H9 (cell line): ENCODE measurements around the gene PCARE. TPM values are rescaled to one million over a fixed set of nuclear protein-coding genes. Genes with fewer than 3 reads are reported as not detected.

Source experiments
- DNase-seq: peaks from one replicate; pipeline ENCODE4 v3.0.0-alpha.2; 2017
- H2AFZ ChIP-seq: one replicate; pipeline ENCODE4 v1.6.1; 2013; ENCODE audit warnings: mild to moderate bottlenecking, low read length, control low read depth, moderate library complexity
- H2AK5ac ChIP-seq: 2 replicates; pipeline ENCODE4 v1.6.1; 2013; ENCODE audit warnings: low read length, control low read depth, mixed read lengths; ENCODE audit not compliant: insufficient read length
- H2BK120ac ChIP-seq: one replicate; pipeline ENCODE4 v1.6.1; 2013; ENCODE audit warnings: low read depth, mild to moderate bottlenecking, low read length, control low read depth, inconsistent platforms; ENCODE audit not compliant: poor library complexity, severe bottlenecking
- H2BK12ac ChIP-seq: 2 replicates; pipeline ENCODE4 v1.6.1; 2013; ENCODE audit warnings: low read length, control low read depth, mixed read lengths, low read depth; ENCODE audit not compliant: insufficient read length
- H2BK15ac ChIP-seq: 2 replicates; pipeline ENCODE4 v1.6.1; 2013; ENCODE audit warnings: low read depth, low read length, control low read depth
- H2BK20ac ChIP-seq: one replicate; pipeline ENCODE4 v1.6.1; 2013; ENCODE audit warnings: low read depth, mild to moderate bottlenecking, low read length, control low read depth, inconsistent platforms; ENCODE audit not compliant: poor library complexity, severe bottlenecking
- H2BK5ac ChIP-seq: 2 replicates; pipeline ENCODE4 v1.6.1; 2013; ENCODE audit warnings: low read length, control low read depth, mixed read lengths; ENCODE audit not compliant: insufficient read length
- H3K14ac ChIP-seq: 2 replicates; pipeline ENCODE4 v1.6.1; 2013; ENCODE audit warnings: low read length, control low read depth; ENCODE audit not compliant: insufficient read depth
- H3K18ac ChIP-seq: 2 replicates; pipeline ENCODE4 v1.6.1; 2013; ENCODE audit warnings: low read depth, mild to moderate bottlenecking, mixed read lengths, low read length, control low read depth; ENCODE audit not compliant: insufficient read length
- H3K23ac ChIP-seq: 2 replicates; pipeline ENCODE4 v1.6.1; 2013; ENCODE audit warnings: low read length, control low read depth, mixed read lengths, low read depth; ENCODE audit not compliant: insufficient read length
- H3K23me2 ChIP-seq: 2 replicates; pipeline ENCODE4 v1.6.1; 2013; ENCODE audit warnings: low read depth, mild to moderate bottlenecking, mixed read lengths, low read length, control low read depth; ENCODE audit not compliant: insufficient read length, poor library complexity, severe bottlenecking
- H3K27ac ChIP-seq: 2 replicates; pipeline ENCODE4 v1.5.1; 2013; ENCODE audit warnings: low read length, control low read depth, mixed read lengths, low read depth; ENCODE audit not compliant: insufficient read length
- H3K27me3 ChIP-seq: 2 replicates; pipeline ENCODE4 v1.6.1; 2013; ENCODE audit warnings: low read length, control low read depth, inconsistent platforms; ENCODE audit not compliant: insufficient read depth
- H3K4ac ChIP-seq: 2 replicates; pipeline ENCODE4 v1.6.1; 2013; ENCODE audit warnings: low read depth, mild to moderate bottlenecking, control low read depth, inconsistent platforms, low read length, moderate library complexity
- H3K4me1 ChIP-seq: 2 replicates; pipeline ENCODE4 v1.6.1; 2013; ENCODE audit warnings: low read length, control low read depth, inconsistent platforms; ENCODE audit not compliant: insufficient read depth
- H3K4me2 ChIP-seq: 2 replicates; pipeline ENCODE4 v1.6.1; 2013; ENCODE audit warnings: low read length, control low read depth, mixed read lengths; ENCODE audit not compliant: insufficient read length, insufficient read depth
- H3K56ac ChIP-seq: 2 replicates; pipeline ENCODE4 v1.6.1; 2013; ENCODE audit warnings: low read depth, mild to moderate bottlenecking, mixed read lengths, low read length, control low read depth; ENCODE audit not compliant: insufficient read length
- H3K79me1 ChIP-seq: 2 replicates; pipeline ENCODE4 v1.6.1; 2013; ENCODE audit warnings: low read depth, mild to moderate bottlenecking, moderate library complexity, low read length, control low read depth, inconsistent platforms; ENCODE audit not compliant: insufficient read depth, poor library complexity, severe bottlenecking
- H3K79me2 ChIP-seq: 2 replicates; pipeline ENCODE4 v1.6.1; 2013; ENCODE audit warnings: low read length, control low read depth, inconsistent platforms; ENCODE audit not compliant: insufficient read depth
- H3K9ac ChIP-seq: 2 replicates; pipeline ENCODE4 v1.6.1; 2013; ENCODE audit warnings: low read length, control low read depth, mixed read lengths; ENCODE audit not compliant: insufficient read length; ENCODE audit errors: extremely low read depth
- H3K9me3 ChIP-seq: one replicate; pipeline ENCODE4 v1.6.1; 2013; ENCODE audit warnings: low read depth, low read length, inconsistent platforms; ENCODE audit not compliant: control insufficient read depth
- H3T11ph ChIP-seq: one replicate; pipeline ENCODE4 v1.6.1; 2013; ENCODE audit warnings: mild to moderate bottlenecking, low read length, control low read depth, inconsistent platforms
- H4K20me1 ChIP-seq: one replicate; pipeline ENCODE4 v1.6.1; 2013; ENCODE audit not compliant: control insufficient read depth, insufficient read length, insufficient read depth
- H4K5ac ChIP-seq: 2 replicates; pipeline ENCODE4 v1.6.1; 2013; ENCODE audit warnings: low read depth, mild to moderate bottlenecking, mixed read lengths, low read length, control low read depth; ENCODE audit not compliant: insufficient read length
- H4K8ac ChIP-seq: replicated peaks from 2 replicates; pipeline ENCODE4 v1.6.1; 2013; ENCODE audit warnings: low read length, control low read depth, mixed read lengths, low read depth; ENCODE audit not compliant: insufficient read length
- H4K91ac ChIP-seq: 2 replicates; pipeline ENCODE4 v1.6.1; 2013; ENCODE audit warnings: low read depth, mild to moderate bottlenecking, moderate library complexity, mixed read lengths, low read length, control low read depth; ENCODE audit not compliant: insufficient read length
- H3K27ac Mint-ChIP-seq, 3 experiments: 2 replicates in 2 of 3; 3 replicates in 1 of 3; pipeline ENCODE4 v1.8.0; 2020 to 2021; ENCODE audit warnings: mixed read lengths in 3 of 3, mild to moderate bottlenecking in 1 of 3, moderate library complexity in 1 of 3
- H3K27me3 Mint-ChIP-seq: 2 replicates; pipeline ENCODE4 v1.8.0; 2021; ENCODE audit warnings: low read depth, mild to moderate bottlenecking, moderate library complexity, mixed read lengths
- H3K36me3 Mint-ChIP-seq, 3 experiments: 2 replicates in 2 of 3; 3 replicates in 1 of 3; pipeline ENCODE4 v1.8.0; 2020 to 2021; ENCODE audit warnings: low read depth in 3 of 3, mixed read lengths in 3 of 3; ENCODE audit not compliant: insufficient read depth in 1 of 3
- H3K4me1 Mint-ChIP-seq, 2 experiments: 2 replicates each; pipeline ENCODE4 v1.8.0; 2020; ENCODE audit warnings: mixed read lengths in 2 of 2
- H3K4me3 Mint-ChIP-seq, 2 experiments: 2 replicates in 1 of 2; 3 replicates in 1 of 2; pipeline ENCODE4 v1.8.0; 2020 to 2021; ENCODE audit warnings: mild to moderate bottlenecking in 2 of 2, mixed read lengths in 2 of 2, moderate library complexity in 1 of 2
- H3K9me3 Mint-ChIP-seq, 2 experiments: 2 replicates in 1 of 2; 3 replicates in 1 of 2; pipeline ENCODE4 v1.8.0; 2020; ENCODE audit warnings: mild to moderate bottlenecking in 2 of 2, mixed read lengths in 2 of 2, moderate library complexity in 1 of 2
- WGBS: extraction: QIAGEN DNeasy Blood & Tissue Kit; methylation state at CpG from one replicate; pipeline ENCODE4 v1.1.7; 2013; ENCODE audit warnings: missing lambda C conversion rate, low lambda C conversion rate, mixed read lengths; ENCODE audit not compliant: insufficient read length; ENCODE audit errors: extremely low coverage; 5-methylcytosine and 5-hydroxymethylcytosine counted together
- total RNA-seq: library from RNA; stranded (reverse); gene quantifications from 2 replicates; pipeline ENCODE4 v1.2.1, GENCODE V29; 2021
- TF ChIP-seq, protein P1 (sequence below): fragments of 200-600 bp; sonication (generic); conservative IDR thresholded peaks from 3 replicates; pipeline ENCODE4 v1.8.0; 2021; ENCODE audit warnings: antibody characterized with exemption, mild to moderate bottlenecking

Gene PCARE
- total RNA-seq, 1 experiment from 2014 or later = not detected

DNA sequence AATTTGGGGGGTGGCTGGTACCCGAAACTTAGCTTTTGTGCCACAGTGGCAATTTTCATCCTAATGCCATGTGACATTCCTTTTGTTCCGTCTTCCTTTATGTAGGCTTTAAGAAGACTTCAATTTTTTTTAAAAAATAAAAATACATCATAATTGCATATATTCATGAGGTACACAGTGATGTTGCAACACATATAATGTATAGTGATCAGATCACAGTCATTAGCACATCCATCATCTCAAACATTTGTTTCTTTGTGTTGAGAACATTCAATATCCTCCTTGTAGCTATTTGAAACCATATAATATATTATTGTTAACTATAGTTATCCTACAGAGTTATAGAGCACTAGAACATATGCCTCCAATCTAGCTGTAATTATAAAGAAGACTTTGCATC is 34.9 kb upstream of the PCARE start:
- Mint-ChIP-seq H3K36me3 (no peaks in the 10 kb centered on the region), H3K27ac (no peak overlapping the region), H3K9me3 (no peaks in the 10 kb centered on the region), H3K4me3 (no peak overlapping the region), H3K4me1 (no peaks in the 10 kb centered on the region), H3K27me3 (peaks cover 40% of the 10 kb centered on the region)
- Histone ChIP-seq H4K5ac (no peak overlapping the region), H2BK5ac (no peak overlapping the region), H4K91ac (no peak overlapping the region), H2AK5ac (no peak overlapping the region), H3K79me2 (no peaks in the 10 kb centered on the region), H4K8ac (no peak overlapping the region), H2BK15ac (no peak overlapping the region), H3K27me3 (peaks cover 11% of the 10 kb centered on the region; the same call in 1 of the 2 replicates), H3K27ac (no peak overlapping the region), H2BK20ac (no peak overlapping the region), H2AFZ (no peak overlapping the region), H4K20me1 (no peaks in the 10 kb centered on the region), H3K9ac (no peak overlapping the region), H3K18ac (no peak overlapping the region), H3K14ac (no peak overlapping the region), H3K4me1 (no peaks in the 10 kb centered on the region), H3T11ph (no peak overlapping the region), H3K79me1 (no peaks in the 10 kb centered on the region), H3K4me2 (no peak overlapping the region), H3K23me2 (no peaks in the 10 kb centered on the region), H3K23ac (no peak overlapping the region), H2BK12ac (no peak overlapping the region), H2BK120ac (no peak overlapping the region), H3K9me3 (no peaks in the 10 kb centered on the region), H3K56ac (no peak overlapping the region), H3K4ac (no peak overlapping the region)
- TF ChIP-seq, protein P1, sequence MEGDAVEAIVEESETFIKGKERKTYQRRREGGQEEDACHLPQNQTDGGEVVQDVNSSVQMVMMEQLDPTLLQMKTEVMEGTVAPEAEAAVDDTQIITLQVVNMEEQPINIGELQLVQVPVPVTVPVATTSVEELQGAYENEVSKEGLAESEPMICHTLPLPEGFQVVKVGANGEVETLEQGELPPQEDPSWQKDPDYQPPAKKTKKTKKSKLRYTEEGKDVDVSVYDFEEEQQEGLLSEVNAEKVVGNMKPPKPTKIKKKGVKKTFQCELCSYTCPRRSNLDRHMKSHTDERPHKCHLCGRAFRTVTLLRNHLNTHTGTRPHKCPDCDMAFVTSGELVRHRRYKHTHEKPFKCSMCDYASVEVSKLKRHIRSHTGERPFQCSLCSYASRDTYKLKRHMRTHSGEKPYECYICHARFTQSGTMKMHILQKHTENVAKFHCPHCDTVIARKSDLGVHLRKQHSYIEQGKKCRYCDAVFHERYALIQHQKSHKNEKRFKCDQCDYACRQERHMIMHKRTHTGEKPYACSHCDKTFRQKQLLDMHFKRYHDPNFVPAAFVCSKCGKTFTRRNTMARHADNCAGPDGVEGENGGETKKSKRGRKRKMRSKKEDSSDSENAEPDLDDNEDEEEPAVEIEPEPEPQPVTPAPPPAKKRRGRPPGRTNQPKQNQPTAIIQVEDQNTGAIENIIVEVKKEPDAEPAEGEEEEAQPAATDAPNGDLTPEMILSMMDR = no peak
- WGBS = no CpG with 5 or more reads among the region's 2 CpGs
- no peak for DNase-seq
